GM12872 (cell line): ENCODE measurements around the gene KIAA1328.

Source experiments
- CTCF ChIP-seq: IDR thresholded peaks from 3 replicates; pipeline ENCODE4 v1.5.1; 2011; ENCODE audit warnings: low read depth, mild to moderate bottlenecking, low read length, moderate library complexity; ENCODE audit not compliant: insufficient read depth

Gene KIAA1328

GRCh38 chr18:37222999-37223378 is 394.1 kb downstream of the KIAA1328 start:
- no peak for TF ChIP-seq CTCF

GRCh38 chr18:37225279-37225678 is 396.4 kb downstream of the KIAA1328 start:
- TF ChIP-seq CTCF, result no peak

- no peak for TF ChIP-seq CTCF
Observed at GRCh38 chr18:37230768-37231167, 401.8 kb downstream of the KIAA1328 start.

- no peak for TF ChIP-seq CTCF
Observed at GRCh38 chr18:37231251-37231650, 402.3 kb downstream of the KIAA1328 start.

- no peak for TF ChIP-seq CTCF
Observed at GRCh38 chr18:37235583-37235982, 406.7 kb downstream of the KIAA1328 start.

- no peak for TF ChIP-seq CTCF
Observed at GRCh38 chr18:37238282-37239108, 409.6 kb downstream of the KIAA1328 start.

- no peak for TF ChIP-seq CTCF
Observed at GRCh38 chr18:37242091-37242490, 413.2 kb downstream of the KIAA1328 start.
